Measurements from ENCODE around the gene PPP1R12B.

The PPP1R12B gene

GRCh38 chr1:202348509-202349205, at the start of gene PPP1R12B:
TSS of gene PPP1R12B (plus strand) at chr1:202348699. CDS start at chr1:202348852, 153 bp downstream.
- DNase-seq = peak; percentile 99

GRCh38 chr1:202302166-202302565, 46.3 kb upstream of the PPP1R12B start:
- no peak for DNase-seq

- peak; percentile 20 for DNase-seq
Observed at GRCh38 chr1:202304375-202304774, 44.1 kb upstream of the PPP1R12B start.

GRCh38 chr1:202305168-202305567, 43.3 kb upstream of the PPP1R12B start:
- no peak for DNase-seq

- no peak for DNase-seq
Observed at GRCh38 chr1:202306535-202307345, 41.8 kb upstream of the PPP1R12B start.

GRCh38 chr1:202310071-202310725, 38.3 kb upstream of the PPP1R12B start:
- no peak for DNase-seq

GRCh38 chr1:202310746-202311145, 37.8 kb upstream of the PPP1R12B start:
- DNase-seq = no peak

- no peak for DNase-seq
Observed at GRCh38 chr1:202311875-202312635, 36.4 kb upstream of the PPP1R12B start.

- DNase-seq = peak; percentile 45
Observed at GRCh38 chr1:202315576-202316168, 32.8 kb upstream of the PPP1R12B start.

GRCh38 chr1:202316186-202316585, 32.3 kb upstream of the PPP1R12B start:
- no peak for DNase-seq

- DNase-seq = no peak
Observed at GRCh38 chr1:202317941-202318925, 30.3 kb upstream of the PPP1R12B start.

GRCh38 chr1:202319381-202320080, 29.0 kb upstream of the PPP1R12B start:
- no peak for DNase-seq

- DNase-seq = no peak
Observed at GRCh38 chr1:202320081-202320405, 28.5 kb upstream of the PPP1R12B start.

GRCh38 chr1:202323731-202324130, 24.8 kb upstream of the PPP1R12B start:
- DNase-seq = no peak

- DNase-seq = no peak
Observed at GRCh38 chr1:202324646-202325045, 23.9 kb upstream of the PPP1R12B start.

GRCh38 chr1:202329891-202330290, 18.6 kb upstream of the PPP1R12B start:
- no peak for DNase-seq

- no peak for DNase-seq
Observed at GRCh38 chr1:202333861-202334260, 14.6 kb upstream of the PPP1R12B start.

GRCh38 chr1:202343652-202344349, 4.7 kb upstream of the PPP1R12B start:
- DNase-seq = peak; percentile 56

GRCh38 chr1:202348005-202348508, 442 bp upstream of the PPP1R12B start:
- DNase-seq = no peak

All from NCI-H446 treated with DMSO at 0.1 percent for 48 hours (cell line).